Suppressor macrophage treated with lipopolysaccharide for 4 hours (primary cell): ENCODE results near the gene RTN4RL1.

Source experiments
- DNase-seq: peaks from one replicate; pipeline ENCODE4 v3.0.0-alpha.2; 2020

RTN4RL1 gene

DNA sequence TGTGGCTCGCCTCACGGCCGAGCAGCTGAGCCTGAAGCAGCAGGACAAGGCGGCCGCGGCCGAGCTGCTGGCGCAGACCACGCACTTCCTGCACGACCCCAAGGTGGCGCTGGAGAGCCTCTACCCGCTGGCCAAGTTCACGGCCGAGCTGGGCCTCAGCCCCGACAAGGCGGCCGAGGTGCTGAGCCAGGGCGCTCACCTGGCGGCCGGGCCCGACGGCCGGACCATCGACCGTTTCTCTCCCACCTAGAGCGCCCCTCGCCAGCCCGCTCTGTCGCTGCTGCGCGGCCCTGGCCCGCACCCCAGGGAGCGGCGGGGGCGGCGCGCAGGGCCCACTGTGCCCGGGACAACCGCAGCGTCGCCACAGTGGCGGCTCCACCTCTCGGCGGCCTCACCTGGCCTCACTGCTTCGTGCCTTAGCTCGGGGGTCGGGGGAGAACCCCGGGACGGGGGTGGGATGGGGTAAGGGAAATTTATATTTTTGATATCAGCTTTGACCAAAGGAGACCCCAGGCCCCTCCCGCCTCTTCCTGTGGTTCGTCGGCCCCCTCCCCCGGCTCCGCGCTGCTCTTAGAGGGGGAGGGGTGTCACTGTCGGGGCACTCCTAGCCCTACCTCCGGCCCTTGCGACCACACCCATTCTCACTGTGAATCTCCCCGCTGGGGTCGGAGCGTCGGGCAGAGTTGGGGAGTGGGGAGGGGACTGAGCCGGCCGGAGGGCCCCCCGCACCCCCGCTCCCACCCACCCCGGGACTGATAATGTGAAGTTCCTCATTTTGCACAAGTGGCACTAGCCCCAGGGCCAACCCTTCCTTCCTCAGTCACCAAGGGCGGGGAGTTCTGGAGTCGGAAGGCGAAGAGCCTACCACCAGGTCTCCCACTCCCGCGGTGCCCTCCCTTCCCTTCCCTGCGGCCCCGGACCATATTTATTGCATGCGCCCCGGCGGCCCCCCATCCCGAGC, 33.7 kb upstream of the RTN4RL1 start:
- peak; percentile 89 for DNase-seq

- no peak for DNase-seq
These were observed 32.8 kb upstream of the RTN4RL1 start for GRCh38 chr17:2057760-2058585.

DNA sequence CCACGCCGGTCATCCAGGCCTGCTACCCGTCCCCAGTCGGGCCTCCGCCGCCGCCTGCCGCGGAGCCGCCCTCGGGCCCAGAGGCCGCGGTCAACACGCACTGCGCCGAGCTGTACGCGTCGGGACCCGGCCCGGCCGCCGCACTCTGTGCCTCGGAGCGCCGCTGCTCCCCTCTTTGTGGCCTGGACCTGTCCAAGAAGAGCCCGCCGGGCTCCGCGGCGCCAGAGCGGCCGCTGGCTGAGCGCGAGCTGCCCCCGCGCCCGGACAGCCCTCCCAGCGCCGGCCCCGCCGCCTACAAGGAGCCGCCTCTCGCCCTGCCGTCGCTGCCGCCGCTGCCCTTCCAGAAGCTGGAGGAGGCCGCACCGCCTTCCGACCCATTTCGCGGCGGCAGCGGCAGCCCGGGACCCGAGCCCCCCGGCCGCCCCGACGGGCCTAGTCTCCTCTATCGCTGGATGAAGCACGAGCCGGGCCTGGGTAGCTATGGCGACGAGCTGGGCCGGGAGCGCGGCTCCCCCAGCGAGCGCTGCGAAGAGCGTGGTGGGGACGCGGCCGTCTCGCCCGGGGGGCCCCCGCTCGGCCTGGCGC, 32.1 kb upstream of the RTN4RL1 start:
- DNase-seq = no peak

GRCh38 chr17:2056206-2057174, 31.4 kb upstream of the RTN4RL1 start:
- peak; percentile 48 for DNase-seq

- DNase-seq = no peak
These were observed 30.4 kb upstream of the RTN4RL1 start for GRCh38 chr17:2055292-2056205.

GRCh38 chr17:2054512-2055291, 29.6 kb upstream of the RTN4RL1 start, which contains the start of gene HIC1:
Gene HIC1, plus strand, starts transcription at chr17:2055103. Its CDS starts 1,588 bp downstream, at chr17:2056691.
- peak; percentile 83 for DNase-seq

- DNase-seq = no peak
These were observed 29.1 kb upstream of the RTN4RL1 start for GRCh38 chr17:2054262-2054511.

GRCh38 chr17:2053380-2054261, 28.5 kb upstream of the RTN4RL1 start:
- DNase-seq = peak; percentile 83

DNA sequence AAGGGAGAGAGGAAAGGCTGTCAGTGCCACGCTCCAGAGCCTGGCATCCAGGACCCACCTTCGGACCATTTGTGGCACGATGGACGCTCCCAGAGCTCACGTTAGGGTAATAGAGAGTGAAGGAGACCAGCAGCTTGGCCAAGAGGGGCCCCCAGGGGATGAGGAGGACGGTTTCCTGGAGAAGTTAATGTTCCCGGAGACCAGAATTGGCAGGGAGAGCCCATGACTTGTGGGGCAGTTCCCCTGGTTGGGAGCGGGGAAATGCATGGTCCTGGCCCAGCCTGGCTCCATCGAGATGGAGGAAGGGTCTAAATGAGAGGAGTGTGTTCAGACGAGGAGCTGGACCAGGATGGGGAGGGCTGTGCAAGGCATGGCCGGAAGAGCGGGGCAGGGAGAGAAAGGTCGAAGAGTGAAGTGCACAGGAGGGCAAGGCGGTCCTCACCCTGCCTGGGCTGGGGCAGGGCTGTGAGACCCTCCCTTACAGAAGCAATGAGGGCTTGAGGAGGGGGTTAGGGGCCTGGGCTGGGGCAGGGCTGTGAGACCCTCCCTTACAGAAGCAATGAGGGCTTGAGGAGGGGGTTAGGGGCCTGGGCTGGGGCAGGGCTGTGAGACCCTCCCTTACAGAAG, 26.9 kb upstream of the RTN4RL1 start:
- no peak for DNase-seq

- DNase-seq = peak; percentile 75
These were observed 26.2 kb upstream of the RTN4RL1 start for GRCh38 chr17:2051061-2051932.

DNA sequence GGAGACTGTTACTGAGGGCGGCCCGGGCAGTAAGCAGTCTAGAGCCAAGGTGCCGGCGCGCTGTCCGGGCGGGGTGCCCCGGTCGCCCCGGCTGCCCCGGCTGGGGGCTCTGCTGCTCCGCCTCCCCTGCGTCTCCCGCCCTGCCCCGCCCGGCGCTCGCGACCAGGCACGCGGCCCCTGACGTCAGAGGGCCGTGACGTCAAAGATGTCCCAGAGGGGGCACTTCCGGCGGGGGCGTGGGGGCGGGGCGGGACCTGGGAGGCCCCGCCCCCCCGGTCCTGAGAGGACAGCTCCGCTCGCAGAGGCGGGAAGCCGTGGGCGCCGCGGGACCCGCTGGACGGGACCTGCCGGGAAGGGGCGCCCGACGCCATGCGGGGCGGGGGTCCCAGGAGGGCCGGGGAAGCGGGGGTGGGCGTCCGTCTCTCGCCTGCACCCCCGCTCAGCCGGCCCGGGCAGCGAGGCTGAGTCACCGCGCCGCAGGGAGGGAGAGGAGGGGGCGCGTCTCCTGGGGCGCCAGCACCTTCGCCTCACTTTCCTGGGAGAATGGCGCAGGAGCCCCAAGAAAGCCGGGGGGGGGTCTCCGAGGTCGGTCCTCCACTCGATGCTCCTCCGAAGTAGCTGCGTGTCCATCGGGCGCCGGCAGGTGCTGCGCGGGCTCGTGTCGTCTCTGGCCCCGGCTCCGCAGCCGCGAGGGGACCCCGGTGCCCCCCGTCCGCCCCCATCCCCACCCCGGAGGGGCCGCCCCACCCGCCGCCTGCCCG, 25.3 kb upstream of the RTN4RL1 start:
- peak; percentile 82 for DNase-seq

- DNase-seq = peak; percentile 89
These were observed 24.5 kb upstream of the RTN4RL1 start for GRCh38 chr17:2049333-2050299.

GRCh38 chr17:2048805-2049204, 23.7 kb upstream of the RTN4RL1 start:
- DNase-seq = no peak

- DNase-seq = no peak
These were observed 22.5 kb upstream of the RTN4RL1 start for GRCh38 chr17:2047590-2047989.

GRCh38 chr17:2044263-2044894, 19.2 kb upstream of the RTN4RL1 start:
- no peak for DNase-seq
